GM12878 (cell line): ENCODE results near the gene RMI2. TPM values are rescaled to one million over a fixed set of nuclear protein-coding genes. Genes with fewer than 3 reads are reported as not detected.

Experiments used
- ATF7 ChIP-seq: fragments of 450-650 bp; IDR thresholded peaks from 2 replicates; pipeline ENCODE4 v1.6.1; 2016; ENCODE audit warnings: low read depth, mild to moderate bottlenecking
- EED ChIP-seq: sonication (generic); IDR thresholded peaks from 2 replicates; pipeline ENCODE4 v1.6.1; 2016; ENCODE audit warnings: antibody characterized with exemption, low read depth
- ETV6 ChIP-seq, 2 experiments: fragments of 450-650 bp in 1 of 2; IDR thresholded peaks in 1 of 2; conservative IDR thresholded peaks in 1 of 2; 2 replicates each; pipeline ENCODE4 v1.6.1; 2014; ENCODE audit warnings: antibody characterized with exemption in 1 of 2, borderline replicate concordance in 1 of 2, low read depth in 1 of 2, mild to moderate bottlenecking in 1 of 2, moderate library complexity in 1 of 2
- GATAD2B ChIP-seq: fragments of 450-650 bp; conservative IDR thresholded peaks from 2 replicates; pipeline ENCODE4 v1.6.1; 2017; ENCODE audit warnings: low read depth, mild to moderate bottlenecking, moderate library complexity
- IRF4 ChIP-seq: IDR thresholded peaks from 2 replicates; pipeline ENCODE4 v1.6.1; 2011; ENCODE audit warnings: low read depth, low read length
- JUNB ChIP-seq: IDR thresholded peaks from 2 replicates; pipeline ENCODE4 v1.6.1; 2016; ENCODE audit warnings: antibody characterized with exemption, mild to moderate bottlenecking
- KDM1A ChIP-seq: fragments of 200-600 bp; sonication (generic); IDR thresholded peaks from 2 replicates; pipeline ENCODE4 v1.6.1; 2016; ENCODE audit warnings: borderline replicate concordance
- KLF5 ChIP-seq: fragments of 450-650 bp; IDR thresholded peaks from 2 replicates; pipeline ENCODE4 v1.6.1; 2014; ENCODE audit warnings: mild to moderate bottlenecking; ENCODE audit not compliant: partially characterized antibody
- MEF2A ChIP-seq: IDR thresholded peaks from 2 replicates; pipeline ENCODE4 v1.6.1; 2011; ENCODE audit warnings: low read depth, mild to moderate bottlenecking, low read length, moderate library complexity; ENCODE audit not compliant: insufficient read depth
- MTA2 ChIP-seq: fragments of 450-650 bp; IDR thresholded peaks from 2 replicates; pipeline ENCODE4 v1.6.1; 2016; ENCODE audit warnings: low read depth, mild to moderate bottlenecking, moderate library complexity
- NR2F1 ChIP-seq: fragments of 450-650 bp; conservative IDR thresholded peaks from 2 replicates; pipeline ENCODE4 v1.6.1; 2017; ENCODE audit warnings: mild to moderate bottlenecking
- SPI1 ChIP-seq: IDR thresholded peaks from 2 replicates; pipeline ENCODE4 v1.6.1; 2011; ENCODE audit warnings: low read depth, mild to moderate bottlenecking, low read length, moderate library complexity, borderline replicate concordance; ENCODE audit not compliant: insufficient read depth
- TARDBP ChIP-seq: IDR thresholded peaks from 2 replicates; pipeline ENCODE4 v1.6.1; 2016; ENCODE audit warnings: borderline replicate concordance
- TCF12 ChIP-seq: IDR thresholded peaks from 2 replicates; pipeline ENCODE4 v1.6.1; 2011; ENCODE audit warnings: low read depth, mild to moderate bottlenecking, low read length
- ZBED1 ChIP-seq: IDR thresholded peaks from 2 replicates; pipeline ENCODE4 v1.6.1; 2016; ENCODE audit warnings: borderline replicate concordance
- ZNF384 ChIP-seq: IDR thresholded peaks from 2 replicates; pipeline ENCODE4 v1.6.1; 2012; ENCODE audit warnings: low read depth, mild to moderate bottlenecking, low read length, improper control_type of control experiment, borderline replicate concordance
- ZZZ3 ChIP-seq: IDR thresholded peaks from 2 replicates; pipeline ENCODE4 v1.6.1; 2011; ENCODE audit warnings: low read depth; ENCODE audit not compliant: control insufficient read depth, insufficient read length
- polyA plus RNA-seq, 11 experiments: library from polyadenylated mRNA; depleted of rRNA in 4 of 11; unstranded in 6 of 11; stranded (reverse) in 5 of 11; fragments of >200 nt; fragmentation: Nextera tagmentation in 4 of 11; fragmentation: Illumina TruSeq in 1 of 11; extraction: Ambion mirVana in 4 of 11; extraction: Trizol in 1 of 11; gene quantifications; 1 replicate in 1 of 11; 2 replicates in 10 of 11; pipeline versions ENCODE4 v1.2.1 to v1.2.3, GENCODE V29; 2011 to 2016; ENCODE audit warnings: inconsistent platforms in 2 of 11, missing spikeins in 2 of 11, low read depth in 1 of 11
- total RNA-seq, 4 experiments: library from RNA; depleted of rRNA in 3 of 4; stranded (reverse); fragments of >200 nt in 3 of 4; fragmentation: Illumina TruSeq in 1 of 4; extraction: Trizol in 1 of 4; gene quantifications; 2 replicates each; pipeline versions ENCODE4 v1.2.1 to v1.2.3, GENCODE V29; 2013 to 2021
- TF ChIP-seq, protein P1 (sequence below): fragments of 450-650 bp; IDR thresholded peaks from 2 replicates; pipeline ENCODE4 v1.6.1; 2018; ENCODE audit warnings: borderline replicate concordance, mild to moderate bottlenecking; ENCODE audit not compliant: partially characterized antibody
- TF ChIP-seq, protein P2 (sequence below): fragments of 450-650 bp; formaldehyde crosslinking; IDR thresholded peaks from 2 replicates; pipeline ENCODE4 v1.4.0; 2020; ENCODE audit warnings: mild to moderate bottlenecking, moderate library complexity
- TF ChIP-seq, protein P3 (sequence below): fragments of 450-650 bp; formaldehyde crosslinking; IDR thresholded peaks from 2 replicates; pipeline ENCODE4 v1.5.0; 2022; ENCODE audit warnings: mild to moderate bottlenecking, missing genetic modification characterization

The RMI2 gene
- total and polyA plus RNA-seq, 10 of the 15 experiments (the other 5 are each of a cell fraction or from before 2014, with no cell fraction given) = 9.6 to 68.8 (median 32.1) TPM

DNA sequence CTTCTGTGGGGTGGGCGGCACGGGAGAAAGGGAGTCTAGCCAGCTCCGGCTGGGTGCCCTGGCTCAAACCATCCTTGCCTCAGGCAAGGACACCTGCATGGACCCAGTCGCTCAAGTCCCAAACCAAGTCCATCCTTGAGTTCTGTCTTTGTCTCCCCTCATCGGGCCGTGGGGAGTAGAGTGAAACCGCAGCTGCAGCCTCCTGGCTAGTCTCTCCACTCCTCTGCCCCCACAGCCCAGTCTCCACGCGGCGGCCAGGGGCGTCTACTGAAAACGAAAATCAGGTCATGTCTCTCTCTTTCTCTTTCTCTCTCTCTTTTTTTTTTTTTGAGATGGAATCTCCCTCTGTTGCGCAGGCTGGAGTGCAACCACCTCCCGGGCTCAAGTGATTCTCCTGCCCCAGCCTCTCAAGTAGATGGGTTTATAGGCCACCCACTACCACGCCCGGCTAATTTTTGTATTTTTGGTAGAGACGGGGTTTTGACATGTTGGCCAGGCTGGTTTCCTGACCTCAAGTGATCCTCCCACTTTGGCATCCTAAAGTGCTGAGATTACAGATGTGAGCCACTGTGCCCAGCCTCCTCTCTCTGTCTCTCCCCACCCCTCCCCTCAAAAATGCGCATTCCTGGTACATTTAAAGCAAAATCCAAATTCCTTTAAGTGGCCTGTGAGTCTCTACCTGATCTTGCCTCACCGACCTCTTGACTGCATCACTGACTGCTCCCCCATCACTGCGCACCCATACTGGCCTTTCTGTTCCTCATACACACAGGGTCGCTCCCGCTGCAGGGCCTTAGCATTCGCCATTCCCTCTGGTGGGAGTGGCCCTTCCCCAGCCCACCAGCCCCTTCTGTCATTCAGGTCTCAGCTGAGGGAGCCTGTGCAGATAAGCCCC, 17.7 kb upstream of the RMI2 start (continued):
- TF ChIP-seq ZNF384 (peak; percentile 89), NR2F1 (peak; percentile 36; the same call in 1 of the 2 replicates), TARDBP (peak; percentile 51; the same call in 1 of the 2 replicates), EED (peak; percentile 62), GATAD2B (peak; percentile 56; the same call in 1 of the 2 replicates), TCF12 (peak; percentile 85), ZBED1 (peak; percentile 60; the same call in 1 of the 2 replicates), JUNB (peak; percentile 29), KDM1A (no peak), KLF5 (no peak), MEF2A (0 out of 2 replicates have a peak, but pooled peaks have one; percentile 38), ATF7 (peak; percentile 47; the same call in 1 of the 2 replicates), ETV6 (conservative IDR thresholded peaks at IDR 0.05 in 1 of 2, IDR thresholded peaks at IDR 0.05 in 1 of 2; ENCODE audit: borderline replicate concordance in 1 of 2, low read depth in 1 of 2) (peak in 1 of 2 experiments; percentile 46; a peak in 1 of 4 replicates), IRF4 (peak; percentile 48; the same call in 1 of the 2 replicates), MTA2 (0 out of 2 replicates have a peak, but pooled peaks have one; percentile 53), ZZZ3 (no peak), SPI1 (peak; percentile 51; the same call in 1 of the 2 replicates)
- TF ChIP-seq, protein P1, sequence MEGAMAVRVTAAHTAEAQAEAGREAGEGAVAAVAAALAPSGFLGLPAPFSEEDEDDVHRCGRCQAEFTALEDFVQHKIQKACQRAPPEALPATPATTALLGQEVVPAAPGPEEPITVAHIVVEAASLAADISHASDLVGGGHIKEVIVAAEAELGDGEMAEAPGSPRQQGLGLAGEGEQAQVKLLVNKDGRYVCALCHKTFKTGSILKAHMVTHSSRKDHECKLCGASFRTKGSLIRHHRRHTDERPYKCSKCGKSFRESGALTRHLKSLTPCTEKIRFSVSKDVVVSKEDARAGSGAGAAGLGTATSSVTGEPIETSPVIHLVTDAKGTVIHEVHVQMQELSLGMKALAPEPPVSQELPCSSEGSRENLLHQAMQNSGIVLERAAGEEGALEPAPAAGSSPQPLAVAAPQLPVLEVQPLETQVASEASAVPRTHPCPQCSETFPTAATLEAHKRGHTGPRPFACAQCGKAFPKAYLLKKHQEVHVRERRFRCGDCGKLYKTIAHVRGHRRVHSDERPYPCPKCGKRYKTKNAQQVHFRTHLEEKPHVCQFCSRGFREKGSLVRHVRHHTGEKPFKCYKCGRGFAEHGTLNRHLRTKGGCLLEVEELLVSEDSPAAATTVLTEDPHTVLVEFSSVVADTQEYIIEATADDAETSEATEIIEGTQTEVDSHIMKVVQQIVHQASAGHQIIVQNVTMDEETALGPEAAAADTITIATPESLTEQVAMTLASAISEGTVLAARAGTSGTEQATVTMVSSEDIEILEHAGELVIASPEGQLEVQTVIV = no peak
- TF ChIP-seq, protein P2, sequence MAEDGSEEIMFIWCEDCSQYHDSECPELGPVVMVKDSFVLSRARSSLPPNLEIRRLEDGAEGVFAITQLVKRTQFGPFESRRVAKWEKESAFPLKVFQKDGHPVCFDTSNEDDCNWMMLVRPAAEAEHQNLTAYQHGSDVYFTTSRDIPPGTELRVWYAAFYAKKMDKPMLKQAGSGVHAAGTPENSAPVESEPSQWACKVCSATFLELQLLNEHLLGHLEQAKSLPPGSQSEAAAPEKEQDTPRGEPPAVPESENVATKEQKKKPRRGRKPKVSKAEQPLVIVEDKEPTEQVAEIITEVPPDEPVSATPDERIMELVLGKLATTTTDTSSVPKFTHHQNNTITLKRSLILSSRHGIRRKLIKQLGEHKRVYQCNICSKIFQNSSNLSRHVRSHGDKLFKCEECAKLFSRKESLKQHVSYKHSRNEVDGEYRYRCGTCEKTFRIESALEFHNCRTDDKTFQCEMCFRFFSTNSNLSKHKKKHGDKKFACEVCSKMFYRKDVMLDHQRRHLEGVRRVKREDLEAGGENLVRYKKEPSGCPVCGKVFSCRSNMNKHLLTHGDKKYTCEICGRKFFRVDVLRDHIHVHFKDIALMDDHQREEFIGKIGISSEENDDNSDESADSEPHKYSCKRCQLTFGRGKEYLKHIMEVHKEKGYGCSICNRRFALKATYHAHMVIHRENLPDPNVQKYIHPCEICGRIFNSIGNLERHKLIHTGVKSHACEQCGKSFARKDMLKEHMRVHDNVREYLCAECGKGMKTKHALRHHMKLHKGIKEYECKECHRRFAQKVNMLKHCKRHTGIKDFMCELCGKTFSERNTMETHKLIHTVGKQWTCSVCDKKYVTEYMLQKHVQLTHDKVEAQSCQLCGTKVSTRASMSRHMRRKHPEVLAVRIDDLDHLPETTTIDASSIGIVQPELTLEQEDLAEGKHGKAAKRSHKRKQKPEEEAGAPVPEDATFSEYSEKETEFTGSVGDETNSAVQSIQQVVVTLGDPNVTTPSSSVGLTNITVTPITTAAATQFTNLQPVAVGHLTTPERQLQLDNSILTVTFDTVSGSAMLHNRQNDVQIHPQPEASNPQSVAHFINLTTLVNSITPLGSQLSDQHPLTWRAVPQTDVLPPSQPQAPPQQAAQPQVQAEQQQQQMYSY = no peak
- TF ChIP-seq, protein P3, sequence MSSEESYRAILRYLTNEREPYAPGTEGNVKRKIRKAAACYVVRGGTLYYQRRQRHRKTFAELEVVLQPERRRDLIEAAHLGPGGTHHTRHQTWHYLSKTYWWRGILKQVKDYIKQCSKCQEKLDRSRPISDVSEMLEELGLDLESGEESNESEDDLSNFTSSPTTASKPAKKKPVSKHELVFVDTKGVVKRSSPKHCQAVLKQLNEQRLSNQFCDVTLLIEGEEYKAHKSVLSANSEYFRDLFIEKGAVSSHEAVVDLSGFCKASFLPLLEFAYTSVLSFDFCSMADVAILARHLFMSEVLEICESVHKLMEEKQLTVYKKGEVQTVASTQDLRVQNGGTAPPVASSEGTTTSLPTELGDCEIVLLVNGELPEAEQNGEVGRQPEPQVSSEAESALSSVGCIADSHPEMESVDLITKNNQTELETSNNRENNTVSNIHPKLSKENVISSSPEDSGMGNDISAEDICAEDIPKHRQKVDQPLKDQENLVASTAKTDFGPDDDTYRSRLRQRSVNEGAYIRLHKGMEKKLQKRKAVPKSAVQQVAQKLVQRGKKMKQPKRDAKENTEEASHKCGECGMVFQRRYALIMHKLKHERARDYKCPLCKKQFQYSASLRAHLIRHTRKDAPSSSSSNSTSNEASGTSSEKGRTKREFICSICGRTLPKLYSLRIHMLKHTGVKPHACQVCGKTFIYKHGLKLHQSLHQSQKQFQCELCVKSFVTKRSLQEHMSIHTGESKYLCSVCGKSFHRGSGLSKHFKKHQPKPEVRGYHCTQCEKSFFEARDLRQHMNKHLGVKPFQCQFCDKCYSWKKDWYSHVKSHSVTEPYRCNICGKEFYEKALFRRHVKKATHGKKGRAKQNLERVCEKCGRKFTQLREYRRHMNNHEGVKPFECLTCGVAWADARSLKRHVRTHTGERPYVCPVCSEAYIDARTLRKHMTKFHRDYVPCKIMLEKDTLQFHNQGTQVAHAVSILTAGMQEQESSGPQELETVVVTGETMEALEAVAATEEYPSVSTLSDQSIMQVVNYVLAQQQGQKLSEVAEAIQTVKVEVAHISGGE (CRISPR knock-in tag) = no peak
